Measurements from ENCODE around the gene FANCB.

Gene FANCB

DNA sequence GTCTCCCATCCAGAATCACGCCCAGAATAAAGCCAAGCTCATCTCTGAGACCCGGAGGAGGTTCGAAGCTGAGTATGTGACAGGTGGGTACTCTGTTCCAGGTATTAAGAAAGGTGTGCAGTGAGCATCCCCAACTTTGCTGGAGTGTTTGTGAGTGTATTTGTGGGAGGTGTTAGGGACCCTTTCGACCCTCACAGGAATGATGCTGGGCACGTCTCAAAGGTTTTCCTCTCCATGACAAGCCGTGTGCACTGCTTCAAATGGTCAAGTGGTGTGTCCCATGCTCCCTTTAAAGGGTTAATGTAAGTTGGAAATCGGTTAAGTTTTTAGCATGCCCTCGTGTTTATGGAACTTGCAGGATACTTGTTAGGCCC, 794 bp upstream of the FANCB start:
- Histone ChIP-seq H3K9me3 (ENCODE audit: control insufficient read depth, low read length) (no peaks in the 10 kb centered on the region), H3K4ac (ENCODE audit: low read depth in 1 of 2, low read length in 2 of 2) (peak overlapping the region; percentile 51 to 61), H3K4me1 (ENCODE audit: control insufficient read depth, insufficient read depth, low read depth, low read length) (no peaks in the 10 kb centered on the region), H4K91ac (ENCODE audit: low read length) (peak overlapping the region; percentile 15), H3K4me2 (ENCODE audit: low read length, poor library complexity, severe bottlenecking) (peak overlapping the region; percentile 83), H3K14ac (ENCODE audit: low read length in 2 of 2) (peak overlapping the region in 1 of 2 experiments; percentile 75), H2BK12ac (ENCODE audit: low read length in 2 of 2) (no peak overlapping the region), H3K27ac (ENCODE audit: low read length, poor library complexity, severe bottlenecking) (no peak overlapping the region), H3K4me3 (ENCODE audit: insufficient read depth in 1 of 2, low read depth in 1 of 2, low read length in 2 of 2) (peak overlapping the region; percentile 79 to 95), H3K23ac (ENCODE audit: low read length in 2 of 2) (no peak overlapping the region), H2BK5ac (ENCODE audit: low read depth, low read length, poor library complexity, severe bottlenecking) (no peak overlapping the region), H4K8ac (ENCODE audit: low read length) (no peak overlapping the region), H2BK120ac (ENCODE audit: low read depth, low read length) (no peak overlapping the region), H2BK15ac (ENCODE audit: low read depth, poor library complexity, severe bottlenecking) (peak overlapping the region; percentile 52), H3K79me1 (replicated peaks; ENCODE audit: low read length, poor library complexity, severe bottlenecking) (peaks cover 2% of the 10 kb centered on the region), H3K27me3 (ENCODE audit: control insufficient read depth in 1 of 2, insufficient read depth in 1 of 2, low read length in 2 of 2) (no peaks in the 10 kb centered on the region), H3K36me3 (ENCODE audit: control insufficient read depth in 1 of 2, insufficient read depth in 2 of 2, low read depth in 1 of 2, low read length in 2 of 2) (no peaks in the 10 kb centered on the region), H2AFZ (ENCODE audit: low read depth, low read length) (no peak overlapping the region), H3K9ac (ENCODE audit: low read length) (peak overlapping the region; percentile 93), H2AK5ac (ENCODE audit: low read length, severe bottlenecking) (no peak overlapping the region), H3K18ac (ENCODE audit: low read depth in 1 of 2, low read length in 2 of 2) (peak overlapping the region in 1 of 2 experiments; percentile 70)
- no peak for DNase-seq
- WGBS, result 0% methylated on average over 6 of the region's 8 CpGs

DNA sequence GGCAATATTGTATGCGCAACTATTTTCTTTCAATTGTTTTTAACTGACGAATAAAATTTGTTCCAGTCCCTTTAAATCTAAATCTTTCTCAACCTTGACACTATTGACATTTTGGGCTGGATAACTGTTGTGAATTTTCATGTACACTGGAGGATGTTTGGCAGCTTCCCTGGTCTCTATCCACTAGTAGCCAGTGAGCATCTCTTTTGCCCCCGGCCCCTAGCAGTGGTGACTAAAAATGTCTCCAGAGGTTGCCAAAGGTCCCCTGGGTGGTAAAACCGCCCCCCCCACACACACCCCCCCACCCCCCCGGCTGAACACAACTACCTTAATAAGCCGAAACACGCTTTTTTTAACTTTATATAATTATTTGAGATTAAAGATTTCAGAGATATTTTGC, 514 bp downstream of the FANCB start:
- Histone ChIP-seq H3K36me3 (ENCODE audit: control insufficient read depth in 1 of 2, insufficient read depth in 2 of 2, low read depth in 1 of 2, low read length in 2 of 2) (no peaks in the 10 kb centered on the region), H3K4me2 (ENCODE audit: low read length, poor library complexity, severe bottlenecking) (peak overlapping the region; percentile 59), H2BK15ac (ENCODE audit: low read depth, poor library complexity, severe bottlenecking) (no peak overlapping the region), H2BK12ac (ENCODE audit: low read length in 2 of 2) (no peak overlapping the region), H2AK5ac (ENCODE audit: low read length, severe bottlenecking) (no peak overlapping the region), H4K91ac (ENCODE audit: low read length) (no peak overlapping the region), H3K79me1 (replicated peaks; ENCODE audit: low read length, poor library complexity, severe bottlenecking) (peaks cover 2% of the 10 kb centered on the region), H3K4me1 (ENCODE audit: control insufficient read depth, insufficient read depth, low read depth, low read length) (no peaks in the 10 kb centered on the region), H3K14ac (ENCODE audit: low read length in 2 of 2) (no peak overlapping the region), H3K4me3 (ENCODE audit: insufficient read depth in 1 of 2, low read depth in 1 of 2, low read length in 2 of 2) (peak overlapping the region in 1 of 2 experiments; percentile 84), H3K23ac (ENCODE audit: low read length in 2 of 2) (no peak overlapping the region), H2AFZ (ENCODE audit: low read depth, low read length) (no peak overlapping the region), H4K8ac (ENCODE audit: low read length) (no peak overlapping the region), H3K18ac (ENCODE audit: low read depth in 1 of 2, low read length in 2 of 2) (no peak overlapping the region), H3K9ac (ENCODE audit: low read length) (peak overlapping the region; percentile 85), H2BK5ac (ENCODE audit: low read depth, low read length, poor library complexity, severe bottlenecking) (no peak overlapping the region), H3K4ac (ENCODE audit: low read depth in 1 of 2, low read length in 2 of 2) (no peak overlapping the region), H3K27me3 (ENCODE audit: control insufficient read depth in 1 of 2, insufficient read depth in 1 of 2, low read length in 2 of 2) (no peaks in the 10 kb centered on the region), H3K9me3 (ENCODE audit: control insufficient read depth, low read length) (peaks cover under 1% of the 10 kb centered on the region), H3K27ac (ENCODE audit: low read length, poor library complexity, severe bottlenecking) (no peak overlapping the region), H2BK120ac (ENCODE audit: low read depth, low read length) (no peak overlapping the region)
- DNase-seq, result no peak
- WGBS, result 60% methylated on average over 1 of the region's 7 CpGs

DNA sequence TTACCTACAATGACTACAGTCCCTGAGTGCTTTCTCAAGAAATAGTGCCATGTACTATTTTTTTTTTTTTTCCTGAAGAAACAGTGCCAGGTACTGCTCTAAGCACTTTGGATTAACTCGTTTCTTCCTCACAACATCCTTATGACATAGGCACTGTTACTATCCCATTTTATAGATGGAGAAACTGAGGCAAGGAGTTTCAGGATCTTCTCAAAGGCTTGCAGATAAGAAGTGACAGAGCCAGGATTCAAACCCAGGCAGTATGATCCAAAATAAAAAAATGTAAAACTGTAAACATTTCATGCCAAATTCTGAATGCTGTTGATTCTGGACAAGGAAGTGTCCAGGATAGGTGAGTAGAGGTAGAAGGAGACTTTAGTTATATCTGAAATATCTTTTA, 1.1 kb downstream of the FANCB start:
- DNase-seq, result no peak
- H3K4ac ChIP-seq (ENCODE audit: low read depth in 1 of 2, low read length in 2 of 2), result no peak overlapping the region
- no peak overlapping the region for H3K23ac ChIP-seq (ENCODE audit: low read length in 2 of 2)
- H3K36me3 ChIP-seq (ENCODE audit: control insufficient read depth in 1 of 2, insufficient read depth in 2 of 2, low read depth in 1 of 2, low read length in 2 of 2), result no peaks in the 10 kb centered on the region
- H3K27me3 ChIP-seq (ENCODE audit: control insufficient read depth in 1 of 2, insufficient read depth in 1 of 2, low read length in 2 of 2), result no peaks in the 10 kb centered on the region
- H3K18ac ChIP-seq (ENCODE audit: low read depth in 1 of 2, low read length in 2 of 2), result no peak overlapping the region
- H3K79me1 ChIP-seq (replicated peaks; ENCODE audit: low read length, poor library complexity, severe bottlenecking), result peaks cover 3% of the 10 kb centered on the region
- no peak overlapping the region for H3K27ac ChIP-seq (ENCODE audit: low read length, poor library complexity, severe bottlenecking)
- no peak overlapping the region for H4K8ac ChIP-seq (ENCODE audit: low read length)
- H3K9me3 ChIP-seq (ENCODE audit: control insufficient read depth, low read length), result peaks cover 4% of the 10 kb centered on the region
- H2BK120ac ChIP-seq (ENCODE audit: low read depth, low read length), result no peak overlapping the region
- H4K91ac ChIP-seq (ENCODE audit: low read length), result no peak overlapping the region
- H3K9ac ChIP-seq (ENCODE audit: low read length), result no peak overlapping the region
- no peaks in the 10 kb centered on the region for H3K4me1 ChIP-seq (ENCODE audit: control insufficient read depth, insufficient read depth, low read depth, low read length)
- H2AK5ac ChIP-seq (ENCODE audit: low read length, severe bottlenecking), result no peak overlapping the region
- no peak overlapping the region for H3K4me3 ChIP-seq (ENCODE audit: insufficient read depth in 1 of 2, low read depth in 1 of 2, low read length in 2 of 2)
- H2BK5ac ChIP-seq (ENCODE audit: low read depth, low read length, poor library complexity, severe bottlenecking), result no peak overlapping the region
- no peak overlapping the region for H3K14ac ChIP-seq (ENCODE audit: low read length in 2 of 2)
- WGBS, result no CpG with 5 or more reads among the region's 1 CpG
- no peak overlapping the region for H2AFZ ChIP-seq (ENCODE audit: low read depth, low read length)
- H2BK15ac ChIP-seq (ENCODE audit: low read depth, poor library complexity, severe bottlenecking), result no peak overlapping the region
- H3K4me2 ChIP-seq (ENCODE audit: low read length, poor library complexity, severe bottlenecking), result no peak overlapping the region
- no peak overlapping the region for H2BK12ac ChIP-seq (ENCODE audit: low read length in 2 of 2)

DNA sequence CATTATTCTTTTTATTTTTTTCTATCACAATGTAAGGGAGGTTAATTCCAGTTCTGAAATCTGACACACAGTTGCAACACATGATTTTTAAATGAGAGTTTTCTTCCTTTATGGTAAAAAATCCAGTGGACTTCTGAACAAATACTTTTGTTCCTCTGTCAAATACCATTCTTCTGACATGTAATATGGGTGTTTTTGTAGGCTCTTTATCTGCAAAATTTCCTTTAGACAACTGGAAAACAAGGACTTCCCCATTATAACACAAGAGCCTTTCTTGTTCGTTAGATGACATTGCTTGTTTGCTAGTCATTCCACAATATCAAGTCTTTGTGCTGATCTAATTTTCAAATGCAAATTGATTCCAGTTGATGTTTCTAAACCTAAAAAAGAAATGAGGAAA, 7.7 kb downstream of the FANCB start:
- Histone ChIP-seq H3K23ac (ENCODE audit: low read length in 2 of 2) (no peak overlapping the region), H3K14ac (ENCODE audit: low read length in 2 of 2) (no peak overlapping the region), H3K9me3 (ENCODE audit: control insufficient read depth, low read length) (peaks cover 4% of the 10 kb centered on the region), H2AFZ (ENCODE audit: low read depth, low read length) (no peak overlapping the region), H2BK120ac (ENCODE audit: low read depth, low read length) (no peak overlapping the region), H4K8ac (ENCODE audit: low read length) (no peak overlapping the region), H3K9ac (ENCODE audit: low read length) (no peak overlapping the region), H3K18ac (ENCODE audit: low read depth in 1 of 2, low read length in 2 of 2) (no peak overlapping the region), H2BK15ac (ENCODE audit: low read depth, poor library complexity, severe bottlenecking) (no peak overlapping the region), H3K79me1 (replicated peaks; ENCODE audit: low read length, poor library complexity, severe bottlenecking) (peaks cover 2% of the 10 kb centered on the region), H3K4me3 (ENCODE audit: insufficient read depth in 1 of 2, low read depth in 1 of 2, low read length in 2 of 2) (no peak overlapping the region), H3K27ac (ENCODE audit: low read length, poor library complexity, severe bottlenecking) (no peak overlapping the region), H2BK12ac (ENCODE audit: low read length in 2 of 2) (no peak overlapping the region), H3K4me2 (ENCODE audit: low read length, poor library complexity, severe bottlenecking) (no peak overlapping the region), H4K91ac (ENCODE audit: low read length) (no peak overlapping the region), H2BK5ac (ENCODE audit: low read depth, low read length, poor library complexity, severe bottlenecking) (no peak overlapping the region), H3K36me3 (ENCODE audit: control insufficient read depth in 1 of 2, insufficient read depth in 2 of 2, low read depth in 1 of 2, low read length in 2 of 2) (no peaks in the 10 kb centered on the region), H3K4me1 (ENCODE audit: control insufficient read depth, insufficient read depth, low read depth, low read length) (no peaks in the 10 kb centered on the region), H3K4ac (ENCODE audit: low read depth in 1 of 2, low read length in 2 of 2) (no peak overlapping the region), H2AK5ac (ENCODE audit: low read length, severe bottlenecking) (no peak overlapping the region), H3K27me3 (ENCODE audit: control insufficient read depth in 1 of 2, insufficient read depth in 1 of 2, low read length in 2 of 2) (no peaks in the 10 kb centered on the region)
- DNase-seq, result peak; percentile 7
- no CpG with 5 or more reads among the region's 1 CpG for WGBS
